Heart left ventricle (tissue), 16 donors: ENCODE data around the gene ATP1B3. TPM values are rescaled to one million over a fixed set of nuclear protein-coding genes. Genes with fewer than 3 reads are reported as not detected.
"Not testable (repeated sequence)": the region's sequence is repeated elsewhere in the genome, so short reads cannot be mapped to it uniquely, and the experiment has no call there.

Experiments used
- ATAC-seq, 4 donors: fragments of 200-7000 bp; cut with Tn5 transposase; one replicate each; pipeline ENCODE4 v1.9.1; 2020 to 2022; ENCODE audit warnings: moderate library complexity in 4 of 4, mild to moderate bottlenecking in 3 of 4, moderate number of reproducible peaks in 1 of 4
- DNase-seq, 5 donors: peaks; one replicate each; pipeline ENCODE4 v3.0.0-alpha.2; 2020
- H3K27ac ChIP-seq, 12 donors: fragments of 200-600 bp; sonication (generic) in 4 of 12; one replicate each; pipeline versions ENCODE4 v1.5.0 to v1.8.0; 2016 to 2022; ENCODE audit warnings: mild to moderate bottlenecking in 2 of 12
- H3K27me3 ChIP-seq, 9 donors: fragments of 200-600 bp; sonication (generic) in 2 of 9; one replicate each; pipeline versions ENCODE4 v1.5.1 to v1.8.0; 2016 to 2022; ENCODE audit warnings: mild to moderate bottlenecking in 3 of 9
- H3K36me3 ChIP-seq, 9 donors: fragments of 200-600 bp; sonication (generic) in 2 of 9; one replicate each; pipeline versions ENCODE4 v1.5.0 to v1.8.0; 2018 to 2022; ENCODE audit warnings: mild to moderate bottlenecking in 2 of 9
- H3K4me1 ChIP-seq, 12 donors: fragments of 200-600 bp; sonication (generic) in 4 of 12; one replicate each; pipeline versions ENCODE4 v1.5.0 to v1.8.0; 2016 to 2022; ENCODE audit warnings: mild to moderate bottlenecking in 3 of 12
- H3K4me3 ChIP-seq, 12 donors: fragments of 200-600 bp; sonication (generic) in 4 of 12; one replicate each; pipeline versions ENCODE4 v1.5.0 to v1.8.0; 2017 to 2022; ENCODE audit warnings: mild to moderate bottlenecking in 9 of 12, moderate library complexity in 4 of 12
- H3K9me3 ChIP-seq, 12 donors: fragments of 200-600 bp; sonication (generic) in 4 of 12; one replicate each; pipeline versions ENCODE4 v1.5.0 to v1.8.0; 2016 to 2022; ENCODE audit warnings: mild to moderate bottlenecking in 1 of 12
- CTCF ChIP-seq, 12 donors: fragments of 200-600 bp; sonication (generic) in 4 of 12; IDR thresholded peaks; one replicate each; pipeline versions ENCODE4 v1.5.0 to v1.8.0; 2018 to 2022; ENCODE audit warnings: antibody characterized with exemption in 12 of 12, mild to moderate bottlenecking in 5 of 12
- POLR2A ChIP-seq, 2 donors: fragments of 450-650 bp; IDR thresholded peaks; one replicate each; pipeline ENCODE4 v1.6.1; 2017; ENCODE audit warnings: antibody characterized with exemption in 2 of 2, mild to moderate bottlenecking in 2 of 2, moderate library complexity in 2 of 2
- WGBS, 4 donors: extraction: QIAGEN DNeasy Blood & Tissue Kit in 2 of 4; methylation state at CpG; one replicate each; pipeline versions ENCODE4 v1.1.5 to v1.1.7; 2013 to 2018; 5-methylcytosine and 5-hydroxymethylcytosine counted together
- intact Hi-C, 10 donors: fragments of 100-400 bp; cut with DNase I; formaldehyde crosslinking; loops; one replicate each; pipeline versions ENCODE4 v1.11.1 to v1.14.2; 2022
- polyA plus RNA-seq, 2 donors: library from polyadenylated mRNA; stranded (reverse); fragments of 200-250 nt; gene quantifications; one replicate each; pipeline ENCODE4 v1.2.3, GENCODE V29; 2013
- total RNA-seq, 9 donors: library from RNA; depleted of rRNA in 2 of 9; stranded (reverse); fragments of >200 nt in 2 of 9; fragmentation: NEBNext Ultra II Directional in 3 of 9; extraction: Animal tissue kit (Norgen Biotek cat#: 25700) in 3 of 9; gene quantifications; one replicate each; pipeline versions ENCODE4 v1.1.0 to v1.2.4, GENCODE V29; 2016 to 2023
- donor health status: ischemic (EF 13 %, LVEDD 7.1; RV severe dilation, severe dysfunction).
- donor health status: healthy with polysubstance abuse.
- donor health status: DM: no; HTN: yes; CAD: no.
- donor health status: DM: no; HTN: no; CAD: no.
- donor health status: ischemic (EF 25% LVEDD 6.9; RV normal size, moderate dysfunction).
- donor health status: ischemic (EF 25% LVEDD 5.7; RV mildly dilated, moderate dysfunction).
- donor health status: healthy.
- donor health status: DM: yes; HTN: yes; CAD: no.
- donor health status: ischemic (EF 35%, LVEDD 5.7; RV mildly dilated, moderate dysfunction).
- donor health status: nonischemic (EF 11% LVEDD 7.7; RV severe dilation, severe dysfunction).
- donor health status: DM: yes; HTN: yes; CAD: no.
- donor health status: PGD.
- donor health status: ischemic (EF 29% LVEDD 5.4; RV normal size, mild dysfunction).
- donor health status: nonischemic (EF 23%, LVEDD 6.1; RV moderate dilation, normal function).

The ATP1B3 gene
- total and polyA plus RNA-seq, 11 donors, result 19.1 to 90.0 (median 46.1) TPM

- DNase-seq (no peak), ATAC-seq (no peak)
- WGBS, 4 donors, result 92 to 97% (median 93%) methylated on average over 4 of the region's 4 CpGs
- H3K4me3 ChIP-seq, result no peak overlapping the region
- H3K27ac ChIP-seq, result no peak overlapping the region
- H3K27me3 ChIP-seq, result no peaks in the 10 kb centered on the region
- no peaks in the 10 kb centered on the region for H3K4me1 ChIP-seq
- intact Hi-C loops, result no loop called here
- H3K9me3 ChIP-seq, result no peaks in the 10 kb centered on the region
- TF ChIP-seq CTCF (IDR thresholded peaks at IDR 0.05) (no peak), POLR2A (IDR thresholded peaks at IDR 0.05) (no peak)
- peaks cover 0 to 97% (median 55%) of the 10 kb centered on the region in 9 donors for H3K36me3 ChIP-seq
Observed at GRCh38 chr3:141920701-141921100, 44.3 kb downstream of the ATP1B3 start.

GRCh38 chr3:141921316-141921715 is 44.9 kb downstream of the ATP1B3 start:
- Histone ChIP-seq H3K4me3 (no peak overlapping the region), H3K4me1 (no peaks in the 10 kb centered on the region), H3K36me3 (peaks cover 0 to 91% (median 50%) of the 10 kb centered on the region in 9 donors), H3K9me3 (no peaks in the 10 kb centered on the region), H3K27ac (no peak overlapping the region), H3K27me3 (no peaks in the 10 kb centered on the region)
- intact Hi-C loops, result no loop called here
- no peak for ATAC-seq
- WGBS, 4 donors, result 89 to 93% (median 91%) methylated on average over 2 of the region's 2 CpGs
- no peak for TF ChIP-seq CTCF (IDR thresholded peaks at IDR 0.05)
- no peak for TF ChIP-seq POLR2A (IDR thresholded peaks at IDR 0.05)
- DNase-seq, result no peak

- ATAC-seq, H3K9me3 ChIP-seq, intact Hi-C loops, H3K4me1 ChIP-seq, H3K27ac ChIP-seq, H3K4me3 ChIP-seq, H3K27me3 ChIP-seq, DNase-seq: not testable (repeated sequence)
- 95 to 97% (median 96%) methylated on average over 5 of the region's 5 CpGs for WGBS, 4 donors
- peaks cover 0 to 65% (median 29%) of the 10 kb centered on the region in 9 donors for H3K36me3 ChIP-seq
Observed at GRCh38 chr3:141925677-141926076, 49.2 kb downstream of the ATP1B3 start.

- intact Hi-C loops, result no loop called here
- ATAC-seq, result peak in 1 of 4 donors; percentile 31
Observed at GRCh38 chr3:141926929-141927328, 50.5 kb downstream of the ATP1B3 start.

GRCh38 chr3:141928631-141929270 is 52.3 kb downstream of the ATP1B3 start:
- Histone ChIP-seq H3K4me3 (no peak overlapping the region), H3K36me3 (peaks cover 0 to 34% (median 10%) of the 10 kb centered on the region in 9 donors), H3K27ac (no peak overlapping the region), H3K27me3 (no peaks in the 10 kb centered on the region), H3K4me1 (peaks cover 0 to 7% (median 0%) of the 10 kb centered on the region in 12 donors), H3K9me3 (no peaks in the 10 kb centered on the region)
- TF ChIP-seq CTCF (IDR thresholded peaks at IDR 0.05), result no peak
- no peak for TF ChIP-seq POLR2A (IDR thresholded peaks at IDR 0.05)
- WGBS, 4 donors, result 93 to 96% (median 94%) methylated on average over 14 to 15 of the region's 15 CpGs
- DNase-seq (no peak), ATAC-seq (no peak)
- intact Hi-C loops, result no loop called here

More at GRCh38 chr3:141926929-141927328, 50.5 kb downstream of the ATP1B3 start:
- WGBS, 4 donors, result 66 to 83% (median 79%) methylated on average over 9 of the region's 9 CpGs
- H3K36me3 ChIP-seq, result peaks cover 0 to 52% (median 26%) of the 10 kb centered on the region in 9 donors
- H3K4me3 ChIP-seq, result no peak overlapping the region
- no peak for TF ChIP-seq POLR2A (IDR thresholded peaks at IDR 0.05)
- peak in 1 of 5 donors; percentile 17 for DNase-seq
- no peaks in the 10 kb centered on the region for H3K27me3 ChIP-seq
- no peaks in the 10 kb centered on the region for H3K9me3 ChIP-seq
- no peak overlapping the region for H3K27ac ChIP-seq
- H3K4me1 ChIP-seq, result peaks cover 0 to 7% (median 0%) of the 10 kb centered on the region in 12 donors
